Endothelial cell of hepatic sinusoid (primary cell): Measurements from ENCODE around the gene SESN1.

Source experiments
- in situ Hi-C: cut with HindIII; loops from 2 replicates; pipeline ENCODE4 v1.10.0; 2017; ENCODE audit warnings: low sequenced_read_pairs

Gene SESN1

DNA sequence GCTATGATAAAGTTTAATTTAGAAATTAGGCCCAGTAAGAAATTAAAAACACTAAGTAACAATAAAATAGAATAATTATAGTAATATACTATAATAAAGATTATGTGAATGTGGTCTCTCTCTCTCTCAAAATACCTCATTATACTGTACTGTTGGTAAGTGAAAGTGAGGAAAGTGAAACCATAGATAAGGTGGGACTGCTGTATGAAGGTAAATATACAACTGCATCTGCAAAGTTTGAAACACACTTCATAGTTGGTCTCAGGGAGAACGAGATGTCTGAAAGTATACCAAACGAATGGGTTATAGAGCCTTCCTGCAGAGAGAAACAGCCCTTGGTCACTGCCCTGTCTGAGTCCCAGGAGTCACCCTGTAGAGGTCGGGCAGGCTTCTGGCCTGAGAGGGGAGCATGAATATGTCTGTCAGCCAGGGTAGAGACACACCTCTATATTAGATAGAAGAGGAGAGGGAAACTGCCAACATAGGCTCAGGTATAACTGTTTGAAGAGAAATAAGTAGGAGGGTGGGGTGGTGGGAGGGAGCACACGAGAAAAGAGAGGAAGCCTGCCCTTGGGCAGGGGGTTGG is 31.8 kb downstream of the SESN1 start:
- in situ Hi-C loops: no loop called here

DNA sequence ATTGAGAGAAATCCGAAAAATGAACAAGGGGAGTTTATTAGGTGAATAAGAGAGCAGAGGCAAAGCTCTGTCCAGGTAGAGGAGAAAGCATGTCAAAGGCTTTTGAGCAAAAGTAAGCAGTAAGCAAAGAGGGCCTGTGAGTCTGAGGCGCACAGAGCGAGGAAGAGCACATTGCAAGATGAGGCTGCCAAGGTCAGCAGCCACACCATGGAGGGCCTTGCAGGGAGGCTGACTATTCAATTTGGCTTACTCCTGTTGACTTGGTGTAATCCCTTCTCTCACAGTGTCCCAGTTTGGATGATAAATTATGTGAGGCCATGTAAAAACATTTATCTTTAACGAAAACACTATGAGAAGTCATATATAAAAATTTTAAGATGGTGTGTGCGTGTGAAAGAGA is 32.4 kb downstream of the SESN1 start:
- in situ Hi-C loops: no loop called here

DNA sequence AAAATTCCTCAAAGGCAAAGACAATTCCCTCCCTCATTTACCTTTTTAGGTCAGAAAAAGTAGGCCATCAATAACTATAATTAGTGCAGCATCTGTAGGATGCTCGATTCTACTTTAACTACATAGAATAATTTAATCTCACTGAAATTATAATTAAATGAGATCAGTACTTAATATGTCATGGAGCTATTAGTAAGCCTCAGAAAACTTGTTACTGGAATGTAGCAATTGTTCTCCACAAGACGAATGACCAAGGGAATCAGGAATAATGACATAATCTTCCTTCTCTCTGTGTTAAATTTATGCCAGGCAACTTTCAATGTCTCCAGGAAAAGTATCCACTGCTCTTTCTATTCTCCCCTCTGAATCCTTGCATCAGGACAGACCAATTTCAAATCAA is 34.1 kb downstream of the SESN1 start:
- in situ Hi-C loops: no loop called here

DNA sequence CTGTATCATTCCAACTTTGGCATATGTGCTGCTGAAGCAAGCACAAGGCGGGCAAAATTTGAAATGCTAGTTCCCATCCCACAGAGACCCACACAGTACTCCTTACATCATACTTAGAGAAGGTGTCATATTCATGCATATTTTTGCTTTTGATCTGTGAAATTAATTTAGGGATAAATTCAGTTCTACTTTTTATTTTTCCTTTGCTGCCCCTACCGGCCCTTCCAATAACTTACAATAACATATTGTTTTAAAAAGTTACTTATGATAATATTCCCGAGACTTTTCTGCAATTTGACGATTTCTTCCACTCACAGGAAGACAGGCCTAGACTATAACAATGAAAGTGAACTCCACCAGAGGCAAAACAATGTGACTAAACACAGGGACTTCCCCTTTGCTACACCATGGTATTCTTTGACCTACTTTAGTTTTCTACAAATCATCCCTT is 35.0 kb downstream of the SESN1 start:
- in situ Hi-C loops: no loop called here

DNA sequence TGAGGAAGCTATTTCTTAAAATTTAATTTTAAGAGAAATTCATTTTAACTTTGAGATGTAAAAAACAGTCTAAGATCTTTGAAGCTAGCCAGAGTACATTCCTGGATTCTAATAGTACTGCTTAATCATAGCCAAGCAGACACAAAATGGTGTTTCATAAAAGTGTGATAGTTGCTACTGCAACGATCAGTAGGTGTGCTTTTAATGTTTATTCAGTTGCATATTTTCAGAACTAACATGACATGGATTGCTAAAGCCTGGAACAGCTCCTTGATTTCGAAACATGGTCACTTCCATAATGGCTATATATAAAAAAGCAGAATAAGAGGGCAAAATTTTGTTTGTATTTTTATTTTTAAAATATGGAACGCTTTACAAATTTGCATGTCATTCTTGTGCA is 35.5 kb downstream of the SESN1 start:
- in situ Hi-C loops: no loop called here

DNA sequence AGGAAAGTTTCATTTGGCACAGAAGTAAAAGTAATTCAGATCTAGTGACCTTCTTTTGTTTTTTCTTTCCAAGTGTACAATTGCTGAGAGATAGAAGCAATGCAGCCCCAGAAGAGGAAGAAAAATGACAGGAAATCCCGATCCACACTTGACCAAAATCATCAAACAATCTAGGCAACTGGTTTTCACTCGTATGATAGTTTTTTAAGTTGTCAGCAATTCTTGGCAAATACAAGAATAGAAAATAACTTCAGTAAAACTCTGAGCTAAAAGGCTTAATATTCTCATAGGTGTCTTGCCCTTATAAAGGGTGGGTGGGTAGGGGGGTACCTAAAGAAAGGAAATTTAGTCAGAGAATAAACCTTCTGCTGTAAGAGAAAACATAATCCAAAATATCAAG is 36.0 kb downstream of the SESN1 start:
- in situ Hi-C loops: no loop called here

DNA sequence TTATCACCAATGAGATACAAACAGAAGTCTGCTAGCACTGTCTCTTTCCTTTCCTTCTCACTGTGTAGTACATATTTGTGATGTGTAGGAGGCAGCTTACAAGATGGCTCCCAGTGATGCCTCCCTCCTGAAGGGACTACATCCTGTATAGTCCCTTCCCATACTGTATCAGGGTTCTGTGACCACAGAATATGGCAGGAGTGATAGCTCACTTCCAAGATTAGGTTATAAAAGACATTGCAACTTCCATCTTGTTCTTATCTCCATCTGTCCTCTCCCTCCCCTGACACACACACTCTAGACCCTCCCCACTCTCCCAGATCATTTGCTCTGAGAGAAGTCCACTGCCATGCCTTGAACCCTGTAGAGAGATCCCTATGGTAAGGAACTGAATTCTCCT is 38.0 kb downstream of the SESN1 start:
- in situ Hi-C loops: no loop called here

DNA sequence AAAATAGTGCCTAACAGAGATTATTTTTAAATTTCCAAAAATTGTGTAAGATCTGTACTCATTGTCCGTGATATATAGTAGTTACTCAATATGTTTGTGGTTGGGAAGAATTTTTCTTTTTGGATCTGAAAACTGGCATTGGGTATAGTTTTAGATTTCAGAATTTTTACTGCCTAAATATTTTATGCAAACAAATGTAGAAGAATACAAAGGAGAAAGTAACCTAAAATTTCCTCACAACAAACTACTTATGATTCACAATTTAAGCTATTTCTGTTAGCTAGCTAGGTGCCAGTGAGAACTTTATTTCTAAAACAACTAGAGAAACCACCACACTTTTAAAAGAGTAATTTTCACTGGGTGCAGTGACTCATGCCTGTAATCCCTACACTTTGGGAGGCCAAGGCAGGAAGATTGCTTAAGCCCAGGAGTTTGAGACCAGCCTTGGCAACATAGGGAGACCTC is 38.8 kb downstream of the SESN1 start:
- in situ Hi-C loops: no loop called here

DNA sequence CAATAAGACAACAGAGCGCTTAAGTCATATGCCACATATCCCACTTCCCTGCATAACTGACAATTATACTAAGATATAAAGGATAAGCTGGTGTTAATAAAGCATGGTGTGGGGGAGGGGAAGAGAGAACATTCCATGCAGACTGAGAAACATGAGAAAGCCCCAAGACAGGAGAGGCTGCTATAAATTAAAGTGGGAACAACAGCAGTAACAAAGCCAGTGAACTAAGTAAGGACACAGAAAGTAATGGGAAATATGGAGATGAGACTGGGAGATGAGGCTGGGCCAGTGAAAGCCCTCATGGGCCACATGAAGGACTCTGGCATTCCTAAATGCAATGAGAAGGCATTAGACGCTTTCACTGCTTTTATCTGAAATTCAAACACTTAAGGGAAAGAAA is 41.3 kb downstream of the SESN1 start:
- in situ Hi-C loops: no loop called here

DNA sequence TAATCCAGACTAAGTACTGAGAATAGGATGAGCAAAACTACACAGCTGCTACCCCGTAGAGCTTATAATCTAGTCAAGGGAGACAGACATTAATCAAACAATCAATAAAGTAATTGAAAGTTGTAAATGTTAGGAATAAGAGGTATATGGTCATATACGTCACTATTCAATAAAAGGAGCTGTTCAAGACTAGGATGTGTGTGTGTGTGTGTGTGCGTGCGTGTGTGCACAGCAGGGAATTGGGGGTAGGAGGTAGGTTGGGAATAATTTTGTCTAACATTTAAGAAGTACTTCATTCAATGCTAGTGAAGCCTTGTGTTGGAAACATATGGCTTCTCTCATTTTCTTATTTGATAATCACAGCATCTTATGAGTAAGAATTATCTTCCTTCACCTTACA is 41.8 kb downstream of the SESN1 start:
- in situ Hi-C loops: no loop called here

DNA sequence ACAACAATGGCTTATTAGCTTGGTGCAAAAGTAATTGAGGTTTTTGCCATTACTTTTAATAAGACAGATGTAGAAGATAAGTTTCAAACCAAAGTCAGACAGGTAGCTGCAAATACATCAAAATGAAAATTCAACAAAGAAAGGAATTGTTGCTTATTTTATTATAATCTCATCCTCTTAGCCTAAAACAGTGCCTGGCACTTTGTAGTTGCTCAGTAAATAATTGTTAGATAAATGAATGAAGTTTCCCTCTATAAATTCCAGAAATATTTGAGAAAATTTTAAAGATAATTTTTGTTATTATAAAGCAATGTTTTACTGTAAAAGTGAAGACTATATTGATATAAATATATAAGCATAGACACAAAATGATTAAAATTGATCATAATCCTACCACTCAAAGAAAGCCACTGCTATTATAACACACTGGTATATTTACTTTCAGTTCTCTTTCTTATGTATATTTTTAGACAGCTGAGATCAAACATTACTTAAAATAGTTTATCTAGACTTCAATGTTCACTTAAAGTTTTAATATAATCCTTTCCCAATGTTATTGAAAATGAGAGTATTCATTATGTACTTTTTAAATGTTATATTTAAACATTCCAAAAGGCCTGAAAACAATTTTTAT is 42.5 kb downstream of the SESN1 start:
- in situ Hi-C loops: no loop called here

DNA sequence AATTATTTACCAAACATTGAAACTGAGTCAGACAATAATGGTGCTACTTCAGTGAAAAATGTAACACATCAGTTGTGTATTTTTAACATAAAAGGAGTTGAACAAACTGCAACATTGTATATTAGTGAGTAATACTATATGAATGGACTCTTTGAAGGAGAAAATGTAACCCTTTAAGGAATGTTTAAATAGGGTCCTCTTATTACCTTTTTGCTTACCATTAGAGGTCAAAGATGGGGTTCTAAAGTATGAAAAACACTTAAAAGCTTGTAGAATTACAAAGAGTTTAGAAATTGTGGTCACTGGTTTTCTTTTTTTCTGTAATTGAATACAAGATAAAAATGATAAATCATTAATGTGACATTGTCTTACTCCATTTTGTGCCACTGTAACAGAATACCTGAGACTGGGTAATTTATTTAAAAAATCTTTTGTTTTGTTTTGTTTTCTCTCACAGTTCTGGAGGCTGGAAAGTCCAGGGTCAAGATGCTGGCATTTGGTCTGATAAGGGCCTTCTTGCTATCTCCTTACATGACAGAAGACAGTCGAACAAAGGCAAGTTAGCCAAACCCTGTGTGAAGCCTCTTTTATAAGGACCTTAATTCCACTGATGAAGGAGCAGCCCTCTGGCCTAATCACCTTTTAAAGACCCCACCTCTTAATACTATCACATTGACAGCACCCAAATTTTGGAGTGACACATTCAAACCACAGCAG is 43.2 kb downstream of the SESN1 start:
- in situ Hi-C loops: no loop called here

DNA sequence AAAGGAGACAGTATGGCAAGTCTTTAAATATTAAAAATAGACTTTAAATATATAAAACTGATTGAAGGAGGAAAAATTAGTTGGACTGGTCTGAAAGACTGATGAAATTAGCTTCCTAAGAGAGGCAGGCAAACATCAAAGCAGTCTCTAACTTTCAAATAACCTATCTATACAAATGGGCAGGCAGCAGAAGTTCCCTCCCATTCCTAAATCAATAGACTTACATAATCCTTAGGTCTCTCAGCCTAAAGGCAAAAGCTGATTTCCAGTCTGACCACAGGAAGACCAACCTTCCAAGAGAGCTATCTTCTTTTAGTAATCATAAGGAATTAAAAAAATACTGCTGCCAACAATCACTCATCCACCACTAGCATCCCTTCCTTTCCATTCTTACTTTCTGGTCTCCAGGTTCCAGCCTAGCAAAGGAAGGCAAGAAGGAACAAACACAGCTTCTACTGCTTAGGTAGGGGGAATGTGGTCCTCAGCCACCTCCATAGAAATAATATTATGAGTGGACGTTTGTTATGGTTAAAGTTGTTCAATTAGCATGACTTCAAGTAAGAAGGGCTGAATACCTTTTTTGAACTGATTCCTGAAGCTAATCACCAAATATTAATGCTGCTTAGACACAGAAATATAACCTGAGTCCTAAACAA is 44.1 kb downstream of the SESN1 start:
- in situ Hi-C loops: no loop called here

DNA sequence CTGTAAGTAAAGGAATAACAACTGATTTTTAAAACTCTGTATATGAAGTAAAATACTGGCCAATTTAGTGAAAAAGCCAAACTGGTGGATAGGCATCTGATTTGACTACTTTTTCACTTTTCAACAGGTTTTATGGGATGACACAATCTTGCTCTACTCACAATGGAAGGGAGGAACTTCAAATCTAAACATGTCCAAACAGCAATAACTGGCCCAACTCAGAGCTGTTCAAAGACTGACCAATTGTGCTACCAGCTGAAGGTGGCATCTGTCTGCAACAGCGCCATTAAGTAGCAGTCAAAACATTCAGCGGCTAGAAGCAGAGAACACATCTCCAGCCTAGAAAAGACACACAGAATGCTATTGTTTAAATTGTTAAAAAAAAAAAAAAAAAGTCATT is 44.6 kb downstream of the SESN1 start:
- in situ Hi-C loops: no loop called here

DNA sequence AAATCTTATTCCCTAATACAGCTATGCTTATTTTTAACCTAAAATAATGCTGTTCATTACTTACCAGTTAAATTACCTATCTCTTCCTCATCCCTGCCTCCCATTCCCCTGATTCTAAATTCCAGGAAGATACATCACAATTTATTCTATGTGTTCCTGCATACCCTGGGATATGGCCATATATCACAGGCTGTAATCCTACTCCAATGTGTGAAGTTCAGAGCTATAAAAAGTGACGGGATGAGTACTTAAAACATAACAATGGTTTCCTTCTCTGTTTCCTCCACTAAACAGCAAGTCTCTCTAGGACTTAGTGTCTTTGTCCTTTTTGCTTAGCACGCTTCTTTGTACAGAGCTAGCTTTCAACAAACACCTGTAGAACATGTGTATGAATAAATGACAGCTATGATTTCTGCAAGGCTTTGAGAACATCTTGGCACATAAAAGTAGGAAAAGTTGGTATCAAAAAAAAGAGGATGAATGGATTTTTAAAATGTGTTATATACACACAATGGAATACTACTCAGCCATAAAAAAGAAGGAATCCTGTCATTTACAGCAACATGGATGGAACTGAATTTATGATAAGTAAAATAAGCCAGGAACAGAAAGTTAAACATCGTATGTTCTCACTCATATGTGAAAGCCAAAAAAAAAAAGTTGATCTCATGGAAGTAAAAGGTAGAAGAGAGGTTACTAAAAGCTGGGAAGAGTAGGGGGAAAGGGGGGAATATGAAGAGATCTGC is 45.8 kb downstream of the SESN1 start:
- in situ Hi-C loops: no loop called here

DNA sequence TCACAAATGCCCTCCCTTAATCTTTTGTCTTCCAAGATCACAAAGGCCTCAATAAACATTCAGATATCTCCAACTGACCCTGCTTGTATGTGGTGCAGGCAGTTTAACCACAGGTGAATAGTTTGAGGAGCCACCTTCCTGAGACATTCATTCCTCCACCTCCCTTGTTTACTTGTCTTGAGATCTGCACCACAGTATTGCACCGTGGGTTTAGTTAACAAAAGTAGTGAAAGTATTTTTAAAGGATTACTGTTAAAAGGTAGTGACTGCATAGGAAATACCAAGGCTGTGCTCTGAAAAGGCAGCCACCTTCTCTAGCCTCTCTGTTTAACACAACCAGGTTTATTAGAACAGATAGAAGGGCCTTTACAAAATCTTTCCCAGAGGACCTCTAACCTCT is 46.5 kb downstream of the SESN1 start:
- in situ Hi-C loops: no loop called here

DNA sequence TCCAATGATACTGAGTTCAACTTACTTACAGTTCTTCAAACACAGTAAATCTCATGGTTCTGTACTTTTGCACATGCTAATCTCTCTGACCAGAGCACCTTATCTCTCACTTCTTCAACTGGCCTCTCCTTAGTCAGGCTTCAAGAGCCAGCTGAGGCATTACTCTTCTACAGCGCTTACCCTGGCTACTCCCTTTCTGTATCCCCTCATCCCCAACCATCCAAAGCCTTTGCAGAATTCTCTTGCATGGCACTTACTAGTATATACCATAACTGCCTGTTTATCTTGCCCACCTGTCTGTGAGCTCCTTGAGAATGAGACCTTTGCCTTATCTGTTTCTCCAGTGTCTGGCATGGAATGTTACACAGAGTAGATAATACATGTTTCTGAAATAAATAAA is 49.2 kb downstream of the SESN1 start:
- in situ Hi-C loops: no loop called here

DNA sequence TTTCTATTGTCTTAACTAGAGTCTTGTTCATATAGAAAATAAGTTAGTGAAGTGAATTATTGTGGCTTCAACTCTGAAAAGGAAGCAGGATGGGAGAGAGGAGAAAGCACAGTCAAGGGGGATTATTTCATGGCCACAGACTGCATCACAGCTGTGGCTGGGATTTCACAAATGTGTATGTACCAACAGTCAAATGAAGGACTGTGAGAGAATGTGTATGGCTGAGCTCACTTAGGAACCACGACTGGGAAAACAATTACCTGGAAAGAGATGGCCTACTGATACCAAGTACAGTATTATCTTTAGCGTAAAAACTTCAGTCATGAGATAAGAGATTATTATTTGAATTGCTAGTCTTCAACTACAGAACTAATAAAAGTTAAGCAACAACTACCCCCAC is 54.9 kb downstream of the SESN1 start:
- in situ Hi-C loops: no loop called here

DNA sequence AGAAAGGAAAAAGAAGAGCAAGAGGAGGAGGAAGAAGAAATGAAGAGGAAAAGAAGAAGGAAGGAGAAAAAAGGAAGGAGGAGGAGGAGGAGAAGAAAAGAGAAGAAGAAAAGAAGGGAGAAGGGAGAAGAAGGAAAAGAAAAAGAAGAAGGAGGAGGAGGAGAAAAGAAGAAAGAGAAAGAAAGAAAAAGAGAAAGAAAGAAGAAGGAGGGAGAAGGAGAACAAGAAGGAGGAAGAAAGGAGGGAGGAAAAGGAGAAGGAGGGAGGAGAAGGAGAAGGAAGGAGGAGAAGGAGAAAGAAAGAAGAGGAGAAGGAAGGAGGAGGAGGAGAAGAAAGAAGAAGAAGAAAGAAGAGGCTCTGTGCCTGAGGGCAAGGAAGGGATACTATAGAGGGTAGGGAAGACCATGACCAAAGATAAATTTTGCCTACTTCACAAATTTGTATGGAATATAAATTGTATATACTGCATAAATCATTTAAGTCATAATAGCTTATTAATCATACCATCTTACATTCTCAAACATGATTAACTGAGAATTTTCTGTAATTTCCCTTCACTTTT is 55.7 kb downstream of the SESN1 start:
- in situ Hi-C loops: no loop called here

DNA sequence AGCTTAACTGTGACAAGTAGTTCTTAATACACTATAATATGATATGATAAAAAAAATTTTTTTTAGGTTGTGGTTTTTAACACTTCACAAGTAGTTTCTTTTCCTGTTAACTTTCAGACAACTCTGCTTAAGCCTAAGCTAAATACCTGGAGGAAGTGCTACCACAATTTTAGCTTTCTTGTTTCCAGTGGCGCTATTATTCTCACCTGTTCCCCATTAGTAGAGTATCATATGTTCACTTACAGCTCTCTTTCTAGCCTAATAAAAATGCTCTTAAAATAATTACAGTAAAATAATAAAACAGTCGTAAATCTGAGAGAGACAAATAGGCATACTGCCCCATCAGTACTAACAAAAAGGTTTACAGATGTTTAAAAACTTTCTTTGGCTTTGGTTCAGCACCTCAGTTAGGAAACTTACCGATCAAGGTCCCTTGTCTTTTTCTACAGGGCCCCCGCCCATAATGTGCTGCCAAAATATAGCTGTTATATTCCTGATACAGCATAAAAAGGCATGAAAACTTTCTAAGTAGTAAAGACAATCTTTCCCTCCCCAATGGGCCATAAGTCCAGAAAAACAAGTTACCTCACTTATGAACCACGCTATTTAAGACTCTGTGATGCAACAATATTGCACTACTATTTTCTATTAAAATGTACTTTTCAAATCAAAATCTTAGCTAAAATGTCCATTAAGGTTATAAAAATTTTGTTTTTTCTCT is 57.9 kb downstream of the SESN1 start:
- in situ Hi-C loops: no loop called here
